ENCODE data around the gene HDAC3. TPM values are rescaled to one million over a fixed set of nuclear protein-coding genes. Genes with fewer than 3 reads are reported as not detected.
A peak's percentile ranks its signal among the peaks of the same experiment; 100 is the strongest.
"Not testable (repeated sequence)": the region's sequence is repeated elsewhere in the genome, so short reads cannot be mapped to it uniquely, and the experiment has no call there.

HDAC3 gene
- total RNA-seq, 1 donor: 49.8 TPM

- no peak for DNase-seq (ENCODE audit: low read depth in 2 of 3, low spot score in 2 of 3)
These were observed 590 bp downstream of the HDAC3 start for GRCh38 chr5:141636106-141636412.

- no peak for DNase-seq (ENCODE audit: low read depth in 2 of 3, low spot score in 2 of 3)
These were observed 1.0 kb downstream of the HDAC3 start for GRCh38 chr5:141635646-141636045.

GRCh38 chr5:141634720-141635119 lies 1.9 kb downstream of the HDAC3 start:
- no peak for DNase-seq (ENCODE audit: low read depth in 2 of 3, low spot score in 2 of 3)

- DNase-seq (ENCODE audit: low read depth in 2 of 3, low spot score in 2 of 3): no peak
These were observed 2.6 kb downstream of the HDAC3 start for GRCh38 chr5:141633871-141634561.

- DNase-seq (ENCODE audit: low read depth in 2 of 3, low spot score in 2 of 3): no peak
These were observed 4.0 kb downstream of the HDAC3 start for GRCh38 chr5:141632650-141633049.

GRCh38 chr5:141630570-141631140 lies 6.0 kb downstream of the HDAC3 start:
- DNase-seq (ENCODE audit: low read depth in 2 of 3, low spot score in 2 of 3): no peak

GRCh38 chr5:141628175-141628788 lies 8.4 kb downstream of the HDAC3 start:
- DNase-seq (ENCODE audit: low read depth in 2 of 3, low spot score in 2 of 3): no peak

GRCh38 chr5:141623611-141624010 lies 13.0 kb downstream of the HDAC3 start:
- no peak for DNase-seq (ENCODE audit: low read depth in 2 of 3, low spot score in 2 of 3)

GRCh38 chr5:141623186-141623585 lies 13.5 kb downstream of the HDAC3 start:
- no peak for DNase-seq (ENCODE audit: low read depth in 2 of 3, low spot score in 2 of 3)

GRCh38 chr5:141618804-141619554 lies 17.7 kb downstream of the HDAC3 start, which contains the start of gene DIAPH1:
Gene DIAPH1, minus strand, starts transcription at chr5:141619000. Its CDS starts 86 bp downstream, at chr5:141618914.
- DNase-seq (ENCODE audit: low read depth in 2 of 3, low spot score in 2 of 3): peak; percentile 95 to 98 (median 98)

- DNase-seq (ENCODE audit: low read depth in 2 of 3, low spot score in 2 of 3): peak; percentile 23 to 65 (median 48)
These were observed 18.4 kb downstream of the HDAC3 start for GRCh38 chr5:141618030-141618803.

- no peak for DNase-seq (ENCODE audit: low read depth in 2 of 3, low spot score in 2 of 3)
These were observed 19.0 kb downstream of the HDAC3 start for GRCh38 chr5:141617682-141618029.

GRCh38 chr5:141617128-141617527 lies 19.5 kb downstream of the HDAC3 start:
- DNase-seq (ENCODE audit: low read depth in 2 of 3, low spot score in 2 of 3): peak in 1 of 3 donors; percentile 21

GRCh38 chr5:141615991-141616720 lies 20.5 kb downstream of the HDAC3 start:
- DNase-seq (ENCODE audit: low read depth in 2 of 3, low spot score in 2 of 3): no peak

GRCh38 chr5:141613344-141613743 lies 23.3 kb downstream of the HDAC3 start:
- no peak for DNase-seq (ENCODE audit: low read depth in 2 of 3, low spot score in 2 of 3)

- no peak for DNase-seq (ENCODE audit: low read depth in 2 of 3, low spot score in 2 of 3)
These were observed 25.4 kb downstream of the HDAC3 start for GRCh38 chr5:141611289-141611688.

- DNase-seq (ENCODE audit: low read depth in 2 of 3, low spot score in 2 of 3): not testable (repeated sequence)
These were observed 26.7 kb downstream of the HDAC3 start for GRCh38 chr5:141609921-141610320.

GRCh38 chr5:141609044-141609443 lies 27.6 kb downstream of the HDAC3 start:
- no peak for DNase-seq (ENCODE audit: low read depth in 2 of 3, low spot score in 2 of 3)

- DNase-seq (ENCODE audit: low read depth in 2 of 3, low spot score in 2 of 3): no peak
These were observed 28.1 kb downstream of the HDAC3 start for GRCh38 chr5:141608557-141608956.

GRCh38 chr5:141608046-141608445 lies 28.6 kb downstream of the HDAC3 start:
- DNase-seq (ENCODE audit: low read depth in 2 of 3, low spot score in 2 of 3): no peak

Measured in hematopoietic multipotent progenitor cell (in vitro differentiated cells).